RWPE1 (cell line): Measurements from ENCODE around the gene LHX6.

ENCODE experiments used
- CTCF ChIA-PET: fragments of 350-600 bp; sonication (Branson Sonifier 250); formaldehyde crosslinking; extraction: SDS; loops from one replicate; lab custom pipeline; 2021; lab: Yijun Ruan, JAX
- POLR2A ChIA-PET: fragments of 400-600 bp; formaldehyde crosslinking; extraction: SDS; loops from one replicate; lab custom pipeline; 2020; ENCODE audit warnings: antibody characterized with exemption; ENCODE audit not compliant: low non-redundant PET; lab: Yijun Ruan, JAX
- DNase-seq: peaks from one replicate; pipeline ENCODE4 v3.0.0; 2012; ENCODE audit warnings: low spot score
- H3K27ac ChIP-seq: fragments of 450-650 bp; 2 replicates; pipeline ENCODE4 v1.5.1; 2017
- TF ChIP-seq, protein P1 (sequence below): fragments of 450-650 bp; conservative IDR thresholded peaks from 2 replicates; pipeline ENCODE4 v1.5.1; 2017; ENCODE audit warnings: low read depth, mild to moderate bottlenecking

LHX6 gene

DNA sequence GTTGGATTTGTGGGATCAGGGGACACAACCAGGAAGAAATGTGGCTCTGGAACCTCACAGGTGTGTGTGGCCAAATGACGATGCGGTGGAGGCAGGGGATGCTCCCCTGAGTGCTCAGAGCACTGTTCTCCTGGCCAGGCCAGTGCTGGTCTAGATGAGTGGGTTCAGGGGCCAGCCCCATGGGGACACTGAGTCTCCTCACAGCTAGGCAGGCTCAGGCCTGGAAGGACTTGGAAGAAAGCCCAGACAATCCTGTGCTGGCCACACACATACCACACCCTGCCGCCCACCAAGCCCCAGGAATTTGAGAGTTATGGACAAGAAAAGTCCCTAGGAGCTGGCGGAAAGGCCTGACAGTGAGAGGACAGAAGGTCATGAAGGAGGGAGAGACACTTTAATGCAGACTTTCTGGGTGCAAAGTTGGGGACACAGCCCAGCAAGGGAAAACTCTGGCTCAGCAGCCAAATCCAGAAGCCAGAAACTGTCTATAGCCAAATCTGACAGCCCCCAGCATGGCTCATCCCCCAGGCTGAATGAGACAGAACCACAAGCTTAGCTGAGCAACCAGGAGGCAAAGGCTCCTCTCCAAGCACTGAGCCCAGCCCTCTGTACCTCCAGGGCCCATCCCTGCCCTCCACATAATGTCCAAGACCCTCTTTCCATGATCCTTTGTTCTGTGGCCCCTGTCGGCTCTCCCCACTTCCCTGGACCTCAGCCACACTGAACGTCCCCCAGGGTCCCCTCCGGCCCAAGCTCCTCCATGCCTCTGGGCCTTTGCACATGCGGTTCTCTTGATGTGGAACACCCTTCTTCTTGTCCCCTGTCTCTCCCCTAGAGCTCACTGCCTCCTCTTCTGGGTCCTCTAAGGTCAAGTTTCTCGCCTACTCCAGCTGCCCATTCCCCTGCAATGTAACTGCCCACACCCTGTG, 22.4 kb downstream of the LHX6 start:
- ChIA-PET CTCF (no interaction called here), POLR2A (no interaction called here)
- TF ChIP-seq, protein P1, sequence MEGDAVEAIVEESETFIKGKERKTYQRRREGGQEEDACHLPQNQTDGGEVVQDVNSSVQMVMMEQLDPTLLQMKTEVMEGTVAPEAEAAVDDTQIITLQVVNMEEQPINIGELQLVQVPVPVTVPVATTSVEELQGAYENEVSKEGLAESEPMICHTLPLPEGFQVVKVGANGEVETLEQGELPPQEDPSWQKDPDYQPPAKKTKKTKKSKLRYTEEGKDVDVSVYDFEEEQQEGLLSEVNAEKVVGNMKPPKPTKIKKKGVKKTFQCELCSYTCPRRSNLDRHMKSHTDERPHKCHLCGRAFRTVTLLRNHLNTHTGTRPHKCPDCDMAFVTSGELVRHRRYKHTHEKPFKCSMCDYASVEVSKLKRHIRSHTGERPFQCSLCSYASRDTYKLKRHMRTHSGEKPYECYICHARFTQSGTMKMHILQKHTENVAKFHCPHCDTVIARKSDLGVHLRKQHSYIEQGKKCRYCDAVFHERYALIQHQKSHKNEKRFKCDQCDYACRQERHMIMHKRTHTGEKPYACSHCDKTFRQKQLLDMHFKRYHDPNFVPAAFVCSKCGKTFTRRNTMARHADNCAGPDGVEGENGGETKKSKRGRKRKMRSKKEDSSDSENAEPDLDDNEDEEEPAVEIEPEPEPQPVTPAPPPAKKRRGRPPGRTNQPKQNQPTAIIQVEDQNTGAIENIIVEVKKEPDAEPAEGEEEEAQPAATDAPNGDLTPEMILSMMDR = no peak
- H3K27ac ChIP-seq = peak overlapping the region; percentile 46
- DNase-seq = no peak

DNA sequence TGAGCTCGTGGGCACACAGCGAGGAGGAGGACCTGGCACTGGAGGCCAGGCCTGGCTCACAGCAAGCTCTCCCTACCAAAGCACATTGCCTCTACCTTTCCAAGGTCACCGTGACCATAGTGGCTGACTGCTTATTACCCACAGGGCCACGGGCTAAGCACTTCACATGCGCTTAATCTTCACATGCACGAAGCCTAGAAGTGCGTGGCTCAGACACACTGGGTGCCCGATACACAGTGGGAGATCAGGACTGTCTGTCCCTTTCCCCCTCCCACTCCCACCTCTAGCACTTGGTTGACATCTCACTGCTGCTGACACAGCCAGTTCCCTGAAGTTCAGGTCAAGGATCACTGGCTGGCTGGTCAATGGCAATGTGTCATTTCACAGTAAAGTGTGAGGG, 23.6 kb downstream of the LHX6 start:
- POLR2A ChIA-PET = no interaction called here
- no peak for DNase-seq
- CTCF ChIA-PET = no interaction called here
- H3K27ac ChIP-seq = no peak overlapping the region
- TF ChIP-seq, protein P1 = no peak

DNA sequence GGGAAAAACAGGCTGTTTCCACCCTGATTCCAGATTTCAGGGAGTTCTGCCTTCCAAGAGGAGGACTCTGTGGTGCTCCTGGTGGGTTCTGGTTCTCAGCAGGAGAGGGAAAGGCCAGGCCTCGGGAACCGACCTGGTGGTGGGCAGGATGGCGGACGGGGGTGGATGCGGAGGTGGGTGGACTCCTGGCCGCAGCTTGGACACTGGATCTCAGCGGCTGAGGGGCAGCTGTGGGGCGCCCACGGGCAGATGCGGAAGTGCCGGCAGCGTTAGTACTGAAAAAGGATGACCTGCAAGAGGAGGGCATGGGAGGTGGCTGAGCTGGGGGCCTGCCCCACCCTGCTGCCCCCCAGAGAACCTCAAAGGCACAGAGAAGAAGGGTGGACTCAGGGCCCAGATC, 24.3 kb downstream of the LHX6 start:
- DNase-seq = no peak
- ChIA-PET CTCF (interaction anchor here (0.7 kb wide), 1 partner anchor 895 kb away, joined by 3 read pairs; no protein-coding TSS in a partner anchor), POLR2A (no interaction called here)
- TF ChIP-seq, protein P1 = no peak
- no peak overlapping the region for H3K27ac ChIP-seq

DNA sequence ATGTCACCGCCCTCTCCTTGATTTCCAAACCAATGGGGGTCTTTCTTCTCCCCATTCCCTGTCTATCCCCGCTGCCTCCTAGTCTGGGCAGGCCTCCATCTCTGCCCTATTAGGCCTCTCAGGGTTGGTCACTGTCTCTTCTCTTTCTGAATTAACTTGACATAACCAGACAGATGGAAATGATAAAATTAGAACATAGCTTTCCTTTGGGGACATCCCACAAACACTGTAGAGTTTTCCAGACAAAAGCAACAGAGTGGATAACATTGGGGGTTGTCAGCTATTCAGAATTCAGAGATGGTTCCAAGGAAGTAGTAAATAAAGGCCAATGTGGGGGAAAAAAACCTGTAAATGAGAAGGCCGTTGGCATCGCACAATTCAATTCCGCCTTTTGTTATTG, 24.7 kb downstream of the LHX6 start:
- DNase-seq = no peak
- no peak overlapping the region for H3K27ac ChIP-seq
- ChIA-PET CTCF (interaction anchor here (0.7 kb wide), 1 partner anchor 894 kb away, joined by 3 read pairs; no protein-coding TSS in a partner anchor), POLR2A (no interaction called here)
- TF ChIP-seq, protein P1 = no peak

DNA sequence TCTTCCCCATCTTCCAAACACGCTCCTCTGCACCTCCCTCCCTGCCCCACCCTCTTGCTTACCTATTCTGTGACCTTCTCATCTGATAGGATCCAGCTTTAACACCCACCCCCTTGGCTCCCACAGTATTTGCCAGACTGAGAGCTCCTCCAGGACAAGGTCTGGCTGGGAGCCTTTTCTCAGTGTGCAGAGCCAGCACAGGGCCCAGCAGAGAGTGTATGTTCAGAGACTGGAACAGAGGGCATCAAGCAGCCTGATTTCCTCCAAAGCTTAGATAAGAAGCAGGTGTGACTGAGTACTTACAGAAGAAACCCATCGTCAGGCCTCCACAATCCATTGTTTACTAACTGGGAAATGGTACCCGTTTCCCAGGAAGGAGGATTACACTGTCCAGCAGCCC, 26.6 kb downstream of the LHX6 start:
- DNase-seq = no peak
- no peak overlapping the region; the same call in 1 of the 2 replicates for H3K27ac ChIP-seq
- TF ChIP-seq, protein P1 = no peak
- ChIA-PET POLR2A (no interaction called here), CTCF (no interaction called here)

DNA sequence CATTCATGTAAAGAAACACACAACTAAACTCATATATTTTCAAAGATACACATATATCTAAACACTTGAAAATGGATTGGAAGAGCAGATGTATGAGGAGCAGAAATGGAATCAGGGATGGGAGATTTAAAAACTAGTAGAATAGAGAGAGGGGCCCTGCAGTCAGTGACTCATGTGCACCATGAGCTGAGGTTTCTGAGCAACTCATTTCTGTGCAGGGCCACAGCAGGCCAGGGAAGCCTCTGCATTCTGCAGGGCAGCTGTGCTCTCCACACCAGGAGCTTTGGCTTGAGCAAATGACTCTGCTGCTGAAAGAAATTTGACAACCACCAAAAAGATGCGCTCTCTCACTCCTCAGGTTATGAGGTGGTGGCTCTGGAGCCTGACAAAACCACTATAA, 27.1 kb downstream of the LHX6 start:
- CTCF ChIA-PET = no interaction called here
- H3K27ac ChIP-seq = no peak overlapping the region; the same call in 1 of the 2 replicates
- POLR2A ChIA-PET = no interaction called here
- no peak for DNase-seq
- TF ChIP-seq, protein P1 = no peak
